ENCODE results near the gene CFAP70.
A peak's percentile ranks its signal among the peaks of the same experiment; 100 is the strongest.
"Not testable (repeated sequence)": the region's sequence is repeated elsewhere in the genome, so short reads cannot be mapped to it uniquely, and the experiment has no call there.

The CFAP70 gene

DNA sequence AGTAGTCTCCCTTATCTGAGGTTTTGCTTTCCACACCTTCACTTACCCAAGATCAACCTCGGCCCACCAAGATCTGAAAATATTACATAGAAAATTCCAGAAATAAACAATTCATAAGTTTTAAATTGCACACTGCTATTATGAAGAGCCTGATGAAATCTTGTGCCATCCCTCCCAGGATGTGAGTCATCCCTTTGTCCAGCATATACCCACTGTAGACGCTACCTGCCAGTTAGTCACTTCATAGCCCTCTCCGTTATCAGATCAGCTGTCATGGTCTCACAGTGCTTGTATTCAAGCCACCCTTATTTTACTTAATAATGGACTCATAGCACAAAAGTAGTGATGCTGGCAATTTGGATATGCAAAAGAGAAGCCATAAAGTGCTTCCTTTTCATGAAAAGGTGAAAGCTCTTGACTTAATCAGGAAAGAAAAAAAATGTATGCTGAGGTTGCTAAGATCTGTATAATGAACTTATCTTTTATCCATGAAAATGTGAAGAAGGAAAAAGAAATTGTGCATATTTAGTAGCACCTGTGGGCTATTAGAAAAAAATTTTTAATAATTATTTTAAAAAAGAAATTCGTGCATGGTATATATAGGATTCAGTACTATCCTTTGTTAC lies 96.4 kb downstream of the CFAP70 start:
- Histone ChIP-seq H2AFZ (no peak overlapping the region), H3K79me2 (no peaks in the 10 kb centered on the region), H3K4me2 (ENCODE audit: low read length) (no peak overlapping the region), H3K36me3 (ENCODE audit: control insufficient read depth, insufficient read depth, low read length) (no peaks in the 10 kb centered on the region), H3K4me1 (no peaks in the 10 kb centered on the region), H3K27ac (no peak overlapping the region), H3K9me3 (ENCODE audit: control insufficient read depth, low read length) (no peaks in the 10 kb centered on the region), H3K4me3 (ENCODE audit: low read depth, low read length) (no peak overlapping the region), H3K9ac (no peak overlapping the region), H3K27me3 (ENCODE audit: control insufficient read depth, insufficient read depth, low read length) (no peaks in the 10 kb centered on the region)
- TF ChIP-seq, protein P1, sequence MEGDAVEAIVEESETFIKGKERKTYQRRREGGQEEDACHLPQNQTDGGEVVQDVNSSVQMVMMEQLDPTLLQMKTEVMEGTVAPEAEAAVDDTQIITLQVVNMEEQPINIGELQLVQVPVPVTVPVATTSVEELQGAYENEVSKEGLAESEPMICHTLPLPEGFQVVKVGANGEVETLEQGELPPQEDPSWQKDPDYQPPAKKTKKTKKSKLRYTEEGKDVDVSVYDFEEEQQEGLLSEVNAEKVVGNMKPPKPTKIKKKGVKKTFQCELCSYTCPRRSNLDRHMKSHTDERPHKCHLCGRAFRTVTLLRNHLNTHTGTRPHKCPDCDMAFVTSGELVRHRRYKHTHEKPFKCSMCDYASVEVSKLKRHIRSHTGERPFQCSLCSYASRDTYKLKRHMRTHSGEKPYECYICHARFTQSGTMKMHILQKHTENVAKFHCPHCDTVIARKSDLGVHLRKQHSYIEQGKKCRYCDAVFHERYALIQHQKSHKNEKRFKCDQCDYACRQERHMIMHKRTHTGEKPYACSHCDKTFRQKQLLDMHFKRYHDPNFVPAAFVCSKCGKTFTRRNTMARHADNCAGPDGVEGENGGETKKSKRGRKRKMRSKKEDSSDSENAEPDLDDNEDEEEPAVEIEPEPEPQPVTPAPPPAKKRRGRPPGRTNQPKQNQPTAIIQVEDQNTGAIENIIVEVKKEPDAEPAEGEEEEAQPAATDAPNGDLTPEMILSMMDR (IDR thresholded peaks at IDR 0.05) = no peak

DNA sequence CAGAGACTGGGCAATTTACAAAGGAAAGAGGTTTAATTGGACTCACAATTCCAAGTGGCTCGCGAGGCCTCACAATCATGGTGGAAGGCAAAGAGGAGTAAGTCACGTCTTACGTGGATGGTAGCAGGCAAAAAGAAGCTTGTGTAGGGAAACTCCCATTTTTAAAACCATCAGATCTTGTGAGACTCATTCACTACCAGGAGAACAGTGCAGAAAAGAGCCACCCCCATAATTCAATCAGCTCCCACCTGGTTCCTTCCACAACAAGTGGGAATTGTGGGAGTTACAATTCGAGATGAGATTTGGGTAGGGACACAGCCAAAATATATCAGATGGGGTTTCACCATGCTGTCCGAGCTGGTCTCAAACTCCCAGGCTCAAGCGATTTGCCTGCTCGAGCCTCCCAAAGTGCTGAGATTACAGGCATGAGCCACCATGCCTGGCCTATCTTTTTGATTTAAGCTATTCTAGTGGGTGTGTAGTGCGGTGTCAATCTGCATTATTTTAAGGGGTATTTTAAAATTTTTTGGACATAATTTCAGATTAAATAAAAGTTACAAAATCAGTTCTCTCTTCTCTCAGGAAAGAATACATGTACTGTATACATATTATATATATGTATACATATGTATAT lies 97.2 kb downstream of the CFAP70 start:
- Histone ChIP-seq H3K4me2 (ENCODE audit: low read length) (no peak overlapping the region), H3K9ac (no peak overlapping the region), H3K9me3 (ENCODE audit: control insufficient read depth, low read length) (no peaks in the 10 kb centered on the region), H3K4me3 (ENCODE audit: low read depth, low read length) (no peak overlapping the region), H3K27me3 (ENCODE audit: control insufficient read depth, insufficient read depth, low read length) (no peaks in the 10 kb centered on the region), H3K79me2 (no peaks in the 10 kb centered on the region), H3K27ac (no peak overlapping the region), H3K4me1 (no peaks in the 10 kb centered on the region), H3K36me3 (ENCODE audit: control insufficient read depth, insufficient read depth, low read length) (no peaks in the 10 kb centered on the region), H2AFZ (no peak overlapping the region)
- TF ChIP-seq, protein P1 (IDR thresholded peaks at IDR 0.05) = no peak

DNA sequence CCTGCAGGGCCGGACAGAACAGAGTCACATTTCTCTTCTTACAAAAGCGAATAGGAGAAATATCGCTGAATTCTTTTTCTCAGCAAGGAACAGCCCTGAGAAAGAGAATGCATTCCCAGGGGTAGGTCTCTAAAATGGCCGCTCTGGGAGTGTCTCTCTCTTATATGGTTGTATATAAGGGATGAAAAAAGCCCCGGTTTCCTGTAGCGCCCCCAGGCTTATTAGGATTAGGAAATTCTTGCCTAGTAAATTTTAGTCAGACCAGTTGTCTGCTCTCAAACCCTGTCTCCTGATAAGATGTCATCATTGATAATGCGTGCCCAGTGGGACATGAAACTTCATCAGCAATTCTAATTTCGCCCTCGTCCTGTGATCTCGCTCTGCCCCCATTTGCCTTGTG lies 100.1 kb downstream of the CFAP70 start:
- not testable (repeated sequence) for H3K27me3 ChIP-seq (ENCODE audit: control insufficient read depth, insufficient read depth, low read length); H3K4me3 ChIP-seq (ENCODE audit: low read depth, low read length); H3K36me3 ChIP-seq (ENCODE audit: control insufficient read depth, insufficient read depth, low read length); H3K4me2 ChIP-seq (ENCODE audit: low read length); H3K9ac ChIP-seq; H3K9me3 ChIP-seq (ENCODE audit: control insufficient read depth, low read length); H2AFZ ChIP-seq; H3K4me1 ChIP-seq; H3K27ac ChIP-seq; H3K79me2 ChIP-seq

DNA sequence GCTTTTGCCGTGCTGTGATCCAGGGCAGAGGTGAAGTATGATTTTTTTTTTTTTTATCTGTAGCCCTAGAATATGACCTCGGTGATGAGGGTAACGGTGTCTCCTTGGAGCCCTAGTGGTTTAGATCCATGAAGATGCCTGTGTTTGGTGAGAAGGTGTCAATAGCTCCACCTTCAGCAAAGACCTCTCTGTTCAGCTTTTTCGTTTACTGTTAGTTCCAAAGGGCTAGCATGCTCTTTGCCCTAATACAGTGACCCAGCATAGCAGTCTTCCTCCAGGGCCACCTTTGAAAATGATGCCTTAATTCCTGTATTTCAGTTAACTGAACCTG lies 105.5 kb downstream of the CFAP70 start:
- H3K4me2 ChIP-seq (ENCODE audit: low read length) = peak overlapping the region; percentile 59
- no peaks in the 10 kb centered on the region for H3K36me3 ChIP-seq (ENCODE audit: control insufficient read depth, insufficient read depth, low read length)
- no peaks in the 10 kb centered on the region for H3K9me3 ChIP-seq (ENCODE audit: control insufficient read depth, low read length)
- TF ChIP-seq, protein P1 (IDR thresholded peaks at IDR 0.05) = no peak
- no peaks in the 10 kb centered on the region for H3K27me3 ChIP-seq (ENCODE audit: control insufficient read depth, insufficient read depth, low read length)
- peak overlapping the region; percentile 74 for H3K27ac ChIP-seq
- no peak overlapping the region for H3K9ac ChIP-seq
- peak overlapping the region; percentile 96 for H2AFZ ChIP-seq
- peaks cover 6% of the 10 kb centered on the region for H3K79me2 ChIP-seq
- H3K4me1 ChIP-seq = peaks cover 4% of the 10 kb centered on the region
- peak overlapping the region; percentile 84 for H3K4me3 ChIP-seq (ENCODE audit: low read depth, low read length)

DNA sequence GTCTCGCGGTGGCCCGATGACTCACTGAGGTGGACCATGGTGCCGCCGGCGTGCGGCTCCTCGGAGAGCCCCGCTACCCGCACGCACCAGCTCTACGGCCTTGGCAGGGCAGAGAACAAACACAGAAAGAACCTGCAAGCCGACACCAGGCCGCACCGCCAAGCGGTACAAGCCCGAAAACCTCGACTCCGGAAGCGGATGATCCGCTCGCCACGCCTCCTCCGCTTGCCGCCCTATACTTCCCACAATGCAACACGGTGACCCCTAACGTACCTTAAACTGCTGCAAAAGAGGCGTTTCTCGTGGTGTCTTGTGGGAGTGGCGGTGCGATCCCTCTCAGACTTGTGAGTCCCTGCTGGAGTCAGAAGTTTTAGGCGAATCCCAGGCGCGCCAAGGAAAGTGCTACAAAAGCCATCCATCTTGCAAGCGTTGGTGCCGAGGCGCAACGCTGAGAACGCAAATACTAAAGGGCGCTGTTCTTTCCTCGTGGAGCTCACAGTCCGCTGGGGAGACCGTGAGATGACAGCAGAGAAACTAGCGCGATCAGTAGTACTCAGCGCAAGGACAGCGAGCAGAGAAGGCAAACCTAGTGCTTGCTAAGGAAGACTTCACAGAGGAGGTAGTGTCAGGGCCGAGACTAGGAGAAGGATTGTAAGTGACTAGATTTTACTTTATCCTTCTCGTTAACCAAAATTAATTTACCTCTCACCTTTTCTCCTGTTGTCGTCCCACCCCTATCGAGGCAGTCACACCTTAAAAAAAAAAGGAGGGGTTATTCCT lies 106.0 kb downstream of the CFAP70 start, which contains the start of gene MRPS16:
Gene MRPS16, minus strand, starts transcription at position 200 of the 780 bp plus-strand sequence. Its CDS starts 162 bp downstream, at position 38.
- peaks cover 9% of the 10 kb centered on the region for H3K79me2 ChIP-seq
- H3K9ac ChIP-seq = peak within 1 kb of the TSS; percentile 89
- H3K27me3 ChIP-seq (ENCODE audit: control insufficient read depth, insufficient read depth, low read length) = no peaks in the 10 kb centered on the region
- H3K4me2 ChIP-seq (ENCODE audit: low read length) = peak within 1 kb of the TSS; percentile 84
- H3K9me3 ChIP-seq (ENCODE audit: control insufficient read depth, low read length) = no peaks in the 10 kb centered on the region
- TF ChIP-seq, protein P1 (IDR thresholded peaks at IDR 0.05) = no peak
- H3K27ac ChIP-seq = peak within 1 kb of the TSS; percentile 74
- peak within 1 kb of the TSS; percentile 84 for H3K4me3 ChIP-seq (ENCODE audit: low read depth, low read length)
- H3K4me1 ChIP-seq = peaks cover 8% of the 10 kb centered on the region
- peak within 1 kb of the TSS; percentile 96 for H2AFZ ChIP-seq
- H3K36me3 ChIP-seq (ENCODE audit: control insufficient read depth, insufficient read depth, low read length) = no peaks in the 10 kb centered on the region
